ENCODE measurements around the gene PTPN11.

GRCh38 chr12:112381406-112381882 is 37.3 kb upstream of the PTPN11 start:
- no peak for TF ChIP-seq CTCF (IDR thresholded peaks at IDR 0.05)
- no peak for TF ChIP-seq POLR2A (IDR thresholded peaks at IDR 0.05)

Data from esophagus squamous epithelium (tissue), 4 donors.